ENCODE data around the gene GET3. TPM values are rescaled to one million over a fixed set of nuclear protein-coding genes. Genes with fewer than 3 reads are reported as not detected.
A peak's percentile ranks its signal among the peaks of the same experiment; 100 is the strongest.

Gene GET3
- total RNA-seq, 1 donor, result 99.5 TPM

GRCh38 chr19:12794196-12794941 lies 57.1 kb downstream of the GET3 start:
- Histone ChIP-seq H3K4me2 (ENCODE audit: insufficient read depth, low read length) (peak overlapping the region; percentile 88), H2AFZ (ENCODE audit: low read length) (no peak overlapping the region)
- no peak for DNase-seq (ENCODE audit: insufficient read length, low spot score, missing footprints)

GRCh38 chr19:12794971-12795381 lies 57.7 kb downstream of the GET3 start:
- no peak for TF ChIP-seq CTCF (IDR thresholded peaks at IDR 0.05; ENCODE audit: extremely low read depth, low read depth, low read length)
- no peak overlapping the region for H3K4me3 ChIP-seq (ENCODE audit: insufficient read depth, low read length)
- H3K27me3 ChIP-seq (ENCODE audit: insufficient read depth, low read length), result no peaks in the 10 kb centered on the region
- no peak overlapping the region for H3K4me2 ChIP-seq (ENCODE audit: insufficient read depth, low read length)
- H3K27ac ChIP-seq (ENCODE audit: low read depth, low read length), result peak overlapping the region; percentile 92
- H2AFZ ChIP-seq (ENCODE audit: low read length), result no peak overlapping the region
- DNase-seq (ENCODE audit: insufficient read length, low spot score, missing footprints), result no peak
- H3K9me3 ChIP-seq (ENCODE audit: low read depth, low read length), result no peaks in the 10 kb centered on the region
- peaks cover 14% of the 10 kb centered on the region for H3K4me1 ChIP-seq (ENCODE audit: insufficient read depth, low read length)
- peaks cover 12% of the 10 kb centered on the region for H4K20me1 ChIP-seq (ENCODE audit: insufficient read depth, low read length)
- peaks cover 23% of the 10 kb centered on the region for H3K79me2 ChIP-seq (ENCODE audit: insufficient read depth, low read length)
- H3K36me3 ChIP-seq (ENCODE audit: insufficient read depth, low read length), result peaks cover 7% of the 10 kb centered on the region

More at GRCh38 chr19:12794196-12794941, 57.1 kb downstream of the GET3 start:
- Histone ChIP-seq H3K9me3 (ENCODE audit: low read depth, low read length) (no peaks in the 10 kb centered on the region), H3K27ac (ENCODE audit: low read depth, low read length) (peak overlapping the region; percentile 92), H3K36me3 (ENCODE audit: insufficient read depth, low read length) (peaks cover 1% of the 10 kb centered on the region), H4K20me1 (ENCODE audit: insufficient read depth, low read length) (peaks cover 12% of the 10 kb centered on the region), H3K4me3 (ENCODE audit: insufficient read depth, low read length) (peak overlapping the region; percentile 98), H3K79me2 (ENCODE audit: insufficient read depth, low read length) (peaks cover 21% of the 10 kb centered on the region), H3K4me1 (ENCODE audit: insufficient read depth, low read length) (peaks cover 16% of the 10 kb centered on the region), H3K27me3 (ENCODE audit: insufficient read depth, low read length) (no peaks in the 10 kb centered on the region)
- TF ChIP-seq CTCF (IDR thresholded peaks at IDR 0.05; ENCODE audit: extremely low read depth, low read depth, low read length), result no peak

- no peaks in the 10 kb centered on the region for H3K27me3 ChIP-seq (ENCODE audit: insufficient read depth, low read length)
- H3K79me2 ChIP-seq (ENCODE audit: insufficient read depth, low read length), result peaks cover 28% of the 10 kb centered on the region
- H3K9me3 ChIP-seq (ENCODE audit: low read depth, low read length), result no peaks in the 10 kb centered on the region
- peak overlapping the region; percentile 33 for H3K4me2 ChIP-seq (ENCODE audit: insufficient read depth, low read length)
- peak overlapping the region; percentile 26 for H3K4me3 ChIP-seq (ENCODE audit: insufficient read depth, low read length)
- TF ChIP-seq CTCF (IDR thresholded peaks at IDR 0.05; ENCODE audit: extremely low read depth, low read depth, low read length), result peak; percentile 97
- H3K4me1 ChIP-seq (ENCODE audit: insufficient read depth, low read length), result peaks cover 12% of the 10 kb centered on the region
- DNase-seq (ENCODE audit: insufficient read length, low spot score, missing footprints), result peak; percentile 98
- peaks cover 15% of the 10 kb centered on the region for H4K20me1 ChIP-seq (ENCODE audit: insufficient read depth, low read length)
- H2AFZ ChIP-seq (ENCODE audit: low read length), result no peak overlapping the region
- H3K36me3 ChIP-seq (ENCODE audit: insufficient read depth, low read length), result peaks cover 8% of the 10 kb centered on the region
- H3K27ac ChIP-seq (ENCODE audit: low read depth, low read length), result no peak overlapping the region
Observed at GRCh38 chr19:12796146-12797071, 59.1 kb downstream of the GET3 start.
